ENCODE results near the gene ATP11B.
"Not testable (repeated sequence)": the region's sequence is repeated elsewhere in the genome, so short reads cannot be mapped to it uniquely, and the experiment has no call there.

- TF ChIP-seq CTCF, POLR2A (IDR thresholded peaks at IDR 0.05): not testable (repeated sequence)
Observed at GRCh38 chr3:182822260-182822659, 29.0 kb downstream of the ATP11B start.

Measured in body of pancreas (tissue), 4 donors.